HG02852 (cell line): Measurements from ENCODE around the gene FEN1.

Experiments used
- ATAC-seq: cut with Tn5 transposase; IDR thresholded peaks from one replicate; pipeline ENCODE4 v1.9.1; 2021; ENCODE audit warnings: mild to moderate bottlenecking, moderate library complexity; ENCODE audit not compliant: unreplicated experiment

Gene FEN1

GRCh38 chr11:61838501-61838900 is 45.8 kb downstream of the FEN1 start:
- ATAC-seq, result no peak

- no peak for ATAC-seq
Measured at GRCh38 chr11:61838921-61839320, 46.2 kb downstream of the FEN1 start.

GRCh38 chr11:61839742-61840141 is 47.0 kb downstream of the FEN1 start:
- no peak for ATAC-seq

GRCh38 chr11:61840371-61840770 is 47.7 kb downstream of the FEN1 start:
- no peak for ATAC-seq

- ATAC-seq, result no peak
Measured at GRCh38 chr11:61841636-61842527, 49.2 kb downstream of the FEN1 start.

GRCh38 chr11:61842528-61842820 is 49.8 kb downstream of the FEN1 start:
- no peak for ATAC-seq

GRCh38 chr11:61844909-61845565 is 52.3 kb downstream of the FEN1 start:
- ATAC-seq, result no peak

- ATAC-seq, result no peak
Measured at GRCh38 chr11:61846362-61847020, 53.8 kb downstream of the FEN1 start.
